ENCODE results near the gene ZNF879. TPM values are rescaled to one million over a fixed set of nuclear protein-coding genes. Genes with fewer than 3 reads are reported as not detected.

ZNF879 gene
- polyA plus RNA-seq, 1 donor (not counting 4 experiments of a cell fraction or from before 2014, with no cell fraction given), result 2.5 TPM

DNA sequence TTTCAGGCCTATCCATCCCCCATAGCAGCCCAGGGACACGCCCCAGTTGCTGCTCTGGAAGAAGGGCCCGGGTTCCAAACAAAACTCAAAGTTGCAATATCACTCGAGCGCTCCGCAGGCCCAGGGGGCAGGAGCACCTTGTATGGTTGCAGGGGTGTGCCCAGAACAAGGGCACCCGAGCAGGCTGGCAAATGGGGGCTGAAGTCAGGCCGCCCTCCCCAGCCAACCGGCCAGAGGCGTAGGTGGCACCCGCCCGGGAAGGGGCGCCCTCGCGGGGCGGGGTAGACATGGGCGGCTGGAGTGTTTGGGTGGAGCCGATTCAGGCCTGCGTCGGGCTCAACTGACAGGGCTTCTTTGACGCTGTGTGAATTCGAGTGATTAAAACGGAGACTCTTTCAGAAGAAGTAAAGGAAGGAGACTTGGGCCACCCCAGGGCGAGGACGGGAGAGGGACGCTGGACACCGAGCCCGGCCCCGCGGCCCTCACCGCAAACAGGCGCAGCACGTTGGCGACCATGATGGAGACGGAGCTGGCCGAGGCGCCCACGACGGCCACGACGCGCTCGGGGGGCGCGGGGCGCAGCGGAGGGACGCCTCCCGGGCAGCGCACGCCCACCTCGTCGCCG is 29.5 kb upstream of the ZNF879 start:
- H3K27ac ChIP-seq (ENCODE audit: control insufficient read depth, insufficient read depth, low read length), result no peak overlapping the region
- TF ChIP-seq, protein P1, sequence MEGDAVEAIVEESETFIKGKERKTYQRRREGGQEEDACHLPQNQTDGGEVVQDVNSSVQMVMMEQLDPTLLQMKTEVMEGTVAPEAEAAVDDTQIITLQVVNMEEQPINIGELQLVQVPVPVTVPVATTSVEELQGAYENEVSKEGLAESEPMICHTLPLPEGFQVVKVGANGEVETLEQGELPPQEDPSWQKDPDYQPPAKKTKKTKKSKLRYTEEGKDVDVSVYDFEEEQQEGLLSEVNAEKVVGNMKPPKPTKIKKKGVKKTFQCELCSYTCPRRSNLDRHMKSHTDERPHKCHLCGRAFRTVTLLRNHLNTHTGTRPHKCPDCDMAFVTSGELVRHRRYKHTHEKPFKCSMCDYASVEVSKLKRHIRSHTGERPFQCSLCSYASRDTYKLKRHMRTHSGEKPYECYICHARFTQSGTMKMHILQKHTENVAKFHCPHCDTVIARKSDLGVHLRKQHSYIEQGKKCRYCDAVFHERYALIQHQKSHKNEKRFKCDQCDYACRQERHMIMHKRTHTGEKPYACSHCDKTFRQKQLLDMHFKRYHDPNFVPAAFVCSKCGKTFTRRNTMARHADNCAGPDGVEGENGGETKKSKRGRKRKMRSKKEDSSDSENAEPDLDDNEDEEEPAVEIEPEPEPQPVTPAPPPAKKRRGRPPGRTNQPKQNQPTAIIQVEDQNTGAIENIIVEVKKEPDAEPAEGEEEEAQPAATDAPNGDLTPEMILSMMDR (optimal IDR thresholded peaks at IDR 0.05 in 1 of 3, IDR thresholded peaks at IDR 0.05 in 1 of 3, conservative IDR thresholded peaks at IDR 0.05 in 1 of 3; ENCODE audit: extremely low read depth in 1 of 3, insufficient read depth in 2 of 3, low read length in 3 of 3), result no peak
- TF ChIP-seq EZH2 (IDR thresholded peaks at IDR 0.05; ENCODE audit: low read length), result no peak
- no peaks in the 10 kb centered on the region for H3K79me2 ChIP-seq (ENCODE audit: control insufficient read depth, insufficient read depth, low read length)
- H3K4me3 ChIP-seq (ENCODE audit: control insufficient read depth in 2 of 3, extremely low read depth in 1 of 3, insufficient read depth in 2 of 3, low read depth in 1 of 3, low read length in 3 of 3), result no peak overlapping the region
- H3K9ac ChIP-seq (ENCODE audit: control insufficient read depth, extremely low read depth, insufficient read depth, low read length), result no peak overlapping the region
- H3K4me1 ChIP-seq (ENCODE audit: control insufficient read depth, extremely low read depth, insufficient read depth, low read length), result no peaks in the 10 kb centered on the region
- H4K20me1 ChIP-seq (ENCODE audit: control insufficient read depth, extremely low read depth, insufficient read depth, low read length), result no peaks in the 10 kb centered on the region
- DNase-seq (ENCODE audit: low read depth, low spot score) (no peak), FAIRE-seq (no peak)
- peaks cover 14% of the 10 kb centered on the region for H3K27me3 ChIP-seq (ENCODE audit: control insufficient read depth, extremely low read depth, insufficient read depth, low read length)
- dilution Hi-C loops (cut with MboI; ENCODE audit: extremely low pct_ligation_motif_present, low sequenced_read_pairs), result no loop called here
- peaks cover 9% of the 10 kb centered on the region for H3K9me3 ChIP-seq (ENCODE audit: control insufficient read depth, low read depth, low read length)
- no peak overlapping the region for H3K4me2 ChIP-seq (ENCODE audit: control insufficient read depth, extremely low read depth, insufficient read depth, low read depth, low read length)
- H3K36me3 ChIP-seq (ENCODE audit: control insufficient read depth in 2 of 2, extremely low read depth in 1 of 2, insufficient read depth in 2 of 2, low read length in 2 of 2), result no peaks in the 10 kb centered on the region
- H2AFZ ChIP-seq (ENCODE audit: control insufficient read depth, low read length), result no peak overlapping the region
- no peaks in the 10 kb centered on the region for H3K9me1 ChIP-seq (ENCODE audit: control insufficient read depth, extremely low read depth, insufficient read depth, low read length)

DNA sequence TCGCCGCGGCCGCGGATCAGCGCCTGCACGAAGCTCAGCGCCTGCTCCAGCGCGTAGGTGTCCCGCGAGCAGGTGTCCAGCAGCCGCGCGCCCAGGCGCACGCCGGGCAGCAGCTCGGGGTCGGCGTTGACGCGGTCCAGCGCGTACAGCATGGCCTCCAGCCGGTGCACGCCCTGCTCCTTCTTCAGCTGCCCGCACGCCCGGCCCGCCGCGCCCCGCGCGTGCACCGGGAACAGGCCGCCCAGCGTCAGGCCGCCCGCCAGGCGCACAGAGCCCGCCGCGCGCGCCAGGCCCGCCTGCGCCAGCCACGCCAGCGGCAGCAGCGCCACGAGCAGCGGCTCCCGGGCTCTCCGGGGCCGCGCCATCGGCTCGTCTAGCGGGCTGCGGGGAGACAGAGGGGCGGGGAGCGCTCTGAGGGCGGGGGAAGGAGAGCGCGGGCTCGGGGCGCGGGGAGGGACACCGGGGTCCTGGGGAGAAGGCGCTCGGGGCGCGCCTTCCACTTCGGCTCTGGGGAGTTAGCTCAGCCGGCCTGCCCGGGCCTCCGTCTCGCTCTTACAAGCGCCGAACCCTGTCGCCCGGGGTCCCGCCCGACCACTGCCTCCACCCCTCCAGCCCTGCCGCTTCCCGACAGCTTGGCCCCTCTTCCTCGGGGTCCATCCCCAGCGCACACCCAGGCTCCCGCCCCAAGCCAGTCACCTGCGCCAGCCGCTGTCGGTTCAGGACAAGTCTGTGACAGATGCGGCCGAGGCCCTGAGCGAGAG is 28.8 kb upstream of the ZNF879 start, which contains the start of gene GRM6:
Gene GRM6, minus strand, starts transcription at position 741 of the 761 bp plus-strand sequence. Its CDS starts 376 bp downstream, at position 365.
- Histone ChIP-seq H3K9me1 (ENCODE audit: control insufficient read depth, extremely low read depth, insufficient read depth, low read length) (no peaks in the 10 kb centered on the region), H3K36me3 (ENCODE audit: control insufficient read depth in 2 of 2, extremely low read depth in 1 of 2, insufficient read depth in 2 of 2, low read length in 2 of 2) (no peaks in the 10 kb centered on the region), H3K27ac (ENCODE audit: control insufficient read depth, insufficient read depth, low read length) (no peak within 1 kb of the TSS), H3K4me3 (ENCODE audit: control insufficient read depth in 2 of 3, extremely low read depth in 1 of 3, insufficient read depth in 2 of 3, low read depth in 1 of 3, low read length in 3 of 3) (no peak within 1 kb of the TSS), H3K9me3 (ENCODE audit: control insufficient read depth, low read depth, low read length) (peaks cover 9% of the 10 kb centered on the region), H3K4me2 (ENCODE audit: control insufficient read depth, extremely low read depth, insufficient read depth, low read depth, low read length) (no peak within 1 kb of the TSS), H3K4me1 (ENCODE audit: control insufficient read depth, extremely low read depth, insufficient read depth, low read length) (no peaks in the 10 kb centered on the region), H2AFZ (ENCODE audit: control insufficient read depth, low read length) (no peak within 1 kb of the TSS), H3K9ac (ENCODE audit: control insufficient read depth, extremely low read depth, insufficient read depth, low read length) (no peak within 1 kb of the TSS), H4K20me1 (ENCODE audit: control insufficient read depth, extremely low read depth, insufficient read depth, low read length) (no peaks in the 10 kb centered on the region), H3K79me2 (ENCODE audit: control insufficient read depth, insufficient read depth, low read length) (no peaks in the 10 kb centered on the region), H3K27me3 (ENCODE audit: control insufficient read depth, extremely low read depth, insufficient read depth, low read length) (peaks cover 14% of the 10 kb centered on the region)
- FAIRE-seq (no peak), DNase-seq (ENCODE audit: low read depth, low spot score) (no peak)
- dilution Hi-C loops (cut with MboI; ENCODE audit: extremely low pct_ligation_motif_present, low sequenced_read_pairs), result no loop called here
- TF ChIP-seq EZH2 (IDR thresholded peaks at IDR 0.05; ENCODE audit: low read length), result no peak
